HepG2 (cell line): ENCODE results near the gene TMEM214. TPM values are rescaled to one million over a fixed set of nuclear protein-coding genes. Genes with fewer than 3 reads are reported as not detected.

Experiments used
- AGO2 ChIP-seq: fragments of 200-400 bp; formaldehyde crosslinking; optimal IDR thresholded peaks from 2 replicates; pipeline ENCODE3; 2017; ENCODE audit warnings: mild to moderate bottlenecking, low read depth, low read length, moderate library complexity
- CCDC6 ChIP-seq: sonication (generic); formaldehyde crosslinking; IDR thresholded peaks from 2 replicates; pipeline ENCODE4 v1.8.1; 2022; ENCODE audit warnings: mild to moderate bottlenecking, missing genetic modification reagents, moderate library complexity
- NAIF1 ChIP-seq: sonication (generic); formaldehyde crosslinking; IDR thresholded peaks from 2 replicates; pipeline ENCODE4 v1.5.0; 2020; ENCODE audit warnings: mild to moderate bottlenecking, missing genetic modification reagents, borderline replicate concordance
- PCBP2 ChIP-seq: fragments of 200-400 bp; formaldehyde crosslinking; optimal IDR thresholded peaks from 2 replicates; pipeline ENCODE3; 2018; ENCODE audit warnings: low read length, low read depth; ENCODE audit not compliant: poor library complexity, severe bottlenecking
- RAD51 ChIP-seq: fragments of 450-650 bp; IDR thresholded peaks from 2 replicates; pipeline ENCODE4 v1.6.1; 2016; ENCODE audit warnings: borderline replicate concordance
- RFX1 ChIP-seq: fragments of 450-650 bp; IDR thresholded peaks from 2 replicates; pipeline ENCODE4 v1.6.1; 2017
- RXRA ChIP-seq: sonication (generic); formaldehyde crosslinking; IDR thresholded peaks from 2 replicates; pipeline ENCODE4 v1.5.1; 2020; ENCODE audit warnings: missing genetic modification reagents
- SNRNP70 ChIP-seq: fragments of 200-400 bp; formaldehyde crosslinking; IDR thresholded peaks from 2 replicates; pipeline ENCODE4 v1.6.1; 2017; ENCODE audit warnings: mild to moderate bottlenecking, low read depth, low read length, moderate library complexity
- ZBTB1 ChIP-seq: sonication (generic); formaldehyde crosslinking; IDR thresholded peaks from 2 replicates; pipeline ENCODE4 v1.4.0; 2020; ENCODE audit warnings: missing genetic modification reagents, borderline replicate concordance
- ZBTB38 ChIP-seq: sonication (generic); formaldehyde crosslinking; IDR thresholded peaks from 2 replicates; pipeline ENCODE4 v1.5.1; 2020; ENCODE audit warnings: mild to moderate bottlenecking, missing genetic modification reagents
- ZFP90 ChIP-seq: sonication (generic); formaldehyde crosslinking; IDR thresholded peaks from 2 replicates; pipeline ENCODE4 v1.8.0; 2022; ENCODE audit warnings: missing genetic modification reagents, mild to moderate bottlenecking, inconsistent platforms, borderline replicate concordance
- ZKSCAN1 ChIP-seq: fragments of 150-350 bp; IDR thresholded peaks from 2 replicates; pipeline ENCODE4 v1.6.1; 2014; ENCODE audit warnings: low read length
- ZNF136 ChIP-seq: sonication (generic); formaldehyde crosslinking; IDR thresholded peaks from 2 replicates; pipeline ENCODE4 v1.8.1; 2022; ENCODE audit warnings: low read depth, mild to moderate bottlenecking, moderate library complexity, missing genetic modification reagents
- ZNF160 ChIP-seq: sonication (generic); formaldehyde crosslinking; IDR thresholded peaks from 2 replicates; pipeline ENCODE4 v1.8.0; 2022; ENCODE audit warnings: mild to moderate bottlenecking, inconsistent platforms, missing genetic modification reagents
- ZNF230 ChIP-seq: sonication (generic); formaldehyde crosslinking; IDR thresholded peaks from 2 replicates; pipeline ENCODE4 v1.4.0; 2020; ENCODE audit warnings: mild to moderate bottlenecking, missing genetic modification reagents
- ZNF335 ChIP-seq: sonication (generic); formaldehyde crosslinking; IDR thresholded peaks from 2 replicates; pipeline ENCODE4 v1.4.0; 2020; ENCODE audit warnings: missing genetic modification reagents
- ZNF615 ChIP-seq: sonication (generic); formaldehyde crosslinking; IDR thresholded peaks from 2 replicates; pipeline ENCODE4 v1.5.0; 2020; ENCODE audit warnings: mild to moderate bottlenecking, missing genetic modification reagents, borderline replicate concordance
- ZNF674 ChIP-seq: sonication (generic); formaldehyde crosslinking; IDR thresholded peaks from 2 replicates; pipeline ENCODE4 v1.5.0; 2020; ENCODE audit warnings: low read depth, mild to moderate bottlenecking, missing genetic modification reagents
- ZNF678 ChIP-seq: sonication (generic); formaldehyde crosslinking; IDR thresholded peaks from 2 replicates; pipeline ENCODE4 v1.4.0; 2020; ENCODE audit warnings: mild to moderate bottlenecking, missing genetic modification reagents
- ZNF749 ChIP-seq: sonication (generic); formaldehyde crosslinking; IDR thresholded peaks from 2 replicates; pipeline ENCODE4 v1.8.0; 2022; ENCODE audit warnings: mild to moderate bottlenecking, missing genetic modification reagents, moderate library complexity, borderline replicate concordance
- ZNF784 ChIP-seq: sonication (generic); formaldehyde crosslinking; IDR thresholded peaks from 2 replicates; pipeline ENCODE4 v1.5.1; 2020; ENCODE audit warnings: missing genetic modification reagents, mild to moderate bottlenecking, borderline replicate concordance
- ZSCAN20 ChIP-seq: sonication (generic); formaldehyde crosslinking; IDR thresholded peaks from 2 replicates; pipeline ENCODE4 v1.4.0; 2020; ENCODE audit warnings: missing genetic modification reagents, mild to moderate bottlenecking, borderline replicate concordance
- polyA plus RNA-seq, 8 experiments: library from polyadenylated mRNA; depleted of rRNA in 3 of 8; stranded (reverse) in 7 of 8; unstranded in 1 of 8; fragments of >200 nt; fragmentation: Illumina TruSeq in 4 of 8; extraction: Trizol in 4 of 8; gene quantifications; 2 replicates each; pipeline versions ENCODE4 v1.2.1 to v1.2.3, GENCODE V29; 2011 to 2016; ENCODE audit warnings: low read depth in 4 of 8, missing spikeins in 1 of 8, mixed read lengths in 1 of 8; ENCODE audit not compliant: insufficient read depth in 1 of 8
- total RNA-seq, 5 experiments: library from RNA; depleted of rRNA; stranded (reverse); fragments of >200 nt; fragmentation: Illumina TruSeq; extraction: Trizol; gene quantifications; 2 replicates each; pipeline ENCODE4 v1.2.3, GENCODE V29; 2016; ENCODE audit warnings: low read depth in 1 of 5
- TF ChIP-seq, protein P1 (sequence below): sonication (generic); formaldehyde crosslinking; IDR thresholded peaks from 2 replicates; pipeline ENCODE4 v1.9.0; 2021; ENCODE audit warnings: missing genetic modification reagents, mild to moderate bottlenecking, borderline replicate concordance
- TF ChIP-seq, protein P2 (sequence below): sonication (generic); formaldehyde crosslinking; IDR thresholded peaks from 2 replicates; pipeline ENCODE4 v1.5.1; 2020; ENCODE audit warnings: missing genetic modification reagents, mild to moderate bottlenecking, borderline replicate concordance
- TF ChIP-seq, protein P3 (sequence below): sonication (generic); formaldehyde crosslinking; IDR thresholded peaks from 2 replicates; pipeline ENCODE4 v1.5.0; 2020; ENCODE audit warnings: mild to moderate bottlenecking, missing genetic modification reagents

Gene TMEM214
- total and polyA plus RNA-seq, 2 of the 13 experiments (the other 11 are each of a cell fraction or from before 2014, with no cell fraction given), result 58.3 to 132 TPM

GRCh38 chr2:27050996-27051901 lies 18.5 kb downstream of the TMEM214 start, which contains the start of gene AGBL5 (continued):
- peak; percentile 54; the same call in 1 of the 2 replicates for TF ChIP-seq ZNF784 (CRISPR knock-in tag)
- TF ChIP-seq NAIF1 (CRISPR knock-in tag), result peak; percentile 94
- TF ChIP-seq RFX1, result peak; percentile 56
- TF ChIP-seq AGO2, result no peak
- peak; percentile 97 for TF ChIP-seq CCDC6 (CRISPR knock-in tag)
- TF ChIP-seq ZNF335 (CRISPR knock-in tag), result peak; percentile 83
- 0 out of 2 replicates have a peak, but pooled peaks have one; percentile 33 for TF ChIP-seq ZNF674
- TF ChIP-seq, protein P1, sequence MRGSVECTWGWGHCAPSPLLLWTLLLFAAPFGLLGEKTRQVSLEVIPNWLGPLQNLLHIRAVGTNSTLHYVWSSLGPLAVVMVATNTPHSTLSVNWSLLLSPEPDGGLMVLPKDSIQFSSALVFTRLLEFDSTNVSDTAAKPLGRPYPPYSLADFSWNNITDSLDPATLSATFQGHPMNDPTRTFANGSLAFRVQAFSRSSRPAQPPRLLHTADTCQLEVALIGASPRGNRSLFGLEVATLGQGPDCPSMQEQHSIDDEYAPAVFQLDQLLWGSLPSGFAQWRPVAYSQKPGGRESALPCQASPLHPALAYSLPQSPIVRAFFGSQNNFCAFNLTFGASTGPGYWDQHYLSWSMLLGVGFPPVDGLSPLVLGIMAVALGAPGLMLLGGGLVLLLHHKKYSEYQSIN (CRISPR knock-in tag), result peak; percentile 75; the same call in 1 of the 2 replicates
- TF ChIP-seq, protein P2, sequence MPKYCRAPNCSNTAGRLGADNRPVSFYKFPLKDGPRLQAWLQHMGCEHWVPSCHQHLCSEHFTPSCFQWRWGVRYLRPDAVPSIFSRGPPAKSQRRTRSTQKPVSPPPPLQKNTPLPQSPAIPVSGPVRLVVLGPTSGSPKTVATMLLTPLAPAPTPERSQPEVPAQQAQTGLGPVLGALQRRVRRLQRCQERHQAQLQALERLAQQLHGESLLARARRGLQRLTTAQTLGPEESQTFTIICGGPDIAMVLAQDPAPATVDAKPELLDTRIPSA (CRISPR knock-in tag), result peak; percentile 60; the same call in 1 of the 2 replicates
- TF ChIP-seq ZNF136 (CRISPR knock-in tag), result peak; percentile 94; the same call in 1 of the 2 replicates
- peak; percentile 91; the same call in 1 of the 2 replicates for TF ChIP-seq ZFP90
- TF ChIP-seq ZNF678 (CRISPR knock-in tag), result peak; percentile 94; the same call in 1 of the 2 replicates
- no peak for TF ChIP-seq SNRNP70
- TF ChIP-seq ZNF230, result peak; percentile 77
- TF ChIP-seq RXRA (CRISPR knock-in tag), result 0 out of 2 replicates have a peak, but pooled peaks have one; percentile 66
- TF ChIP-seq, protein P3, sequence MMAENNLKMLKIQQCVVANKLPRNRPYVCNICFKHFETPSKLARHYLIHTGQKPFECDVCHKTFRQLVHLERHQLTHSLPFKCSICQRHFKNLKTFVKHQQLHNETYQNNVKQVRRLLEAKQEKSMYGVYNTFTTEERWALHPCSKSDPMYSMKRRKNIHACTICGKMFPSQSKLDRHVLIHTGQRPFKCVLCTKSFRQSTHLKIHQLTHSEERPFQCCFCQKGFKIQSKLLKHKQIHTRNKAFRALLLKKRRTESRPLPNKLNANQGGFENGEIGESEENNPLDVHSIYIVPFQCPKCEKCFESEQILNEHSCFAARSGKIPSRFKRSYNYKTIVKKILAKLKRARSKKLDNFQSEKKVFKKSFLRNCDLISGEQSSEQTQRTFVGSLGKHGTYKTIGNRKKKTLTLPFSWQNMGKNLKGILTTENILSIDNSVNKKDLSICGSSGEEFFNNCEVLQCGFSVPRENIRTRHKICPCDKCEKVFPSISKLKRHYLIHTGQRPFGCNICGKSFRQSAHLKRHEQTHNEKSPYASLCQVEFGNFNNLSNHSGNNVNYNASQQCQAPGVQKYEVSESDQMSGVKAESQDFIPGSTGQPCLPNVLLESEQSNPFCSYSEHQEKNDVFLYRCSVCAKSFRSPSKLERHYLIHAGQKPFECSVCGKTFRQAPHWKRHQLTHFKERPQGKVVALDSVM (CRISPR knock-in tag), result no peak
- no peak for TF ChIP-seq PCBP2
- TF ChIP-seq ZBTB1 (CRISPR knock-in tag), result no peak
- TF ChIP-seq ZNF749 (CRISPR knock-in tag), result no peak; the same call in 1 of the 2 replicates
- peak; percentile 77; the same call in 1 of the 2 replicates for TF ChIP-seq ZBTB38 (CRISPR knock-in tag)
- peak; percentile 95 for TF ChIP-seq ZSCAN20 (CRISPR knock-in tag)
- TF ChIP-seq ZNF160 (CRISPR knock-in tag), result peak; percentile 7
- no peak for TF ChIP-seq RAD51
- no peak; the same call in 1 of the 2 replicates for TF ChIP-seq ZKSCAN1
- TF ChIP-seq ZNF615, result peak; percentile 98
